GM21717 (cell line): Measurements from ENCODE around the gene FBH1.
A peak's percentile ranks its signal among the peaks of the same experiment; 100 is the strongest.
"Not testable (repeated sequence)": the region's sequence is repeated elsewhere in the genome, so short reads cannot be mapped to it uniquely, and the experiment has no call there.

Experiments used
- ATAC-seq: cut with Tn5 transposase; IDR thresholded peaks from one replicate; pipeline ENCODE4 v1.9.1; 2021; ENCODE audit warnings: mild to moderate bottlenecking, moderate library complexity; ENCODE audit not compliant: unreplicated experiment

Gene FBH1

DNA sequence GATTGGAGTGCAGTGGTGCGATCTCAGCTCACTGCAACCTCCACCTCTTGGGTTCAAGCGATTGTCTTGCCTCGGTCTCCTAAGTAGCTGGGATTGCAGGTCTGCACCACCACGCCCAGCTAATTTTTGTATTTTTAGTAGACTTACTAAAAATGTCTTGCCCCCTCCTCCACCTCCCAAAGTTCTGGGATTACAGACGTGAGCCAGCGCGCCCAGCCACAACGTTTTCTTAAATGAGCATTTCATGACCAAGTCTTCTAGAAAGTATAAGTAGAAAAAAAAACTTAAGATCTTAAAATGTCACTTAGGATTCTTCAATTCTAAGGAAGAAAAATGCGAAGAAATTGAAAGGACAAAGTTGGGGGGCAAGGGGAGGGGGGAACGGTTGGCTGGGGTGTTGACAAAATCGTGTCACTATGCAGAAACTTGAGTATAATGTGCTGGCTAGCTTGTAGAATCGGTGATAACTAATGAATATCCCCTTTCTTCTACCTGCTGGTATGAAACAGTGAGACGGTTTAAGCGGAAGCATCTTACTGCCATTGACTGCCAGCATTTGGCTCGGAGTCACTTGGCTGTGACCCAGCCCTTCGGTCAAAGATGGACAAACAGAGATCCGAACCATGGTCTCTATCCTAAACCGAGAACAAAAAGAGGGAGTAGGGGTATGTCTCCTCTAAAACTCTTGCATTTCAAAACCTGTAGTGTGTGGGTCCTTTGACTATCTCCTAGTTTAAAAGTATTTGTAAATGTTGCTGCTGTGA, 12.7 kb downstream of the FBH1 start:
- ATAC-seq = no peak

DNA sequence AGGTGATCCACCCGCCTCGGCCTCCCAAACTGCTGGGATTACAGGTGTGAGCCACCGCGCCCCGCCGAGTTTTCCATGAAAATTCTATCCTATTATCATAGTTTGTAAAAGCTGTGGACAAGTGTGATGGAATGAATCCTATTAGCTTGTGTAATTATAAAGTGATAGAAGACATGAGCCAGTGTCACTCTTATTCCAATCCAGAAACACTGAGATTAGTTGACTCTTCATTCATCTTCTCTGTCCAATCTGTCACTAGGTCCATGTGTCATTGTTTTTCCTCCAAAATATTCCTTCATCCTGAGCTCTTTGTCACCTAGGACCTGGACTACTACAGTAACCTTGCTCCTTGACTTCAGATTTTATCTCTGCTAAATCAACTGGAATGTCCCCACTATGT, 13.5 kb downstream of the FBH1 start:
- no peak for ATAC-seq

DNA sequence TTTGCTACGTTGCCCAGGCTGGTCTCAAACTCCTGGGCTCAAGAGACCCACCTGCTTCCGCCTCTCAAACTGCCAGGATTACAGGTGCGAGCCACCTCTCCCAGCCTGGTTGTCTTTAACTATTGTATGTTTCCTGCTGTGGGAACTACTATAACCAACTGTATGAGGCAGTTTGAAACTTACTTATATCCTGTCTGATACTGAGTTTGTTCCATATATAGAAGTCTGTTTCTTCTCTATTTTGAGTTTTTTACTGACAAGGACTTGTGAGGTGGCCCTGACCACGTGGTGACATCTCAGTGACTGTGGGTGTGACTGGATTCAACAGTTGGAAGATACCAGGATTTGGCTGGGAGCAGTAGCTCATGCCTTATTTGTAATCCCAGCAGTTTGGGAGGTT, 14.2 kb downstream of the FBH1 start:
- peak; percentile 93 for ATAC-seq

DNA sequence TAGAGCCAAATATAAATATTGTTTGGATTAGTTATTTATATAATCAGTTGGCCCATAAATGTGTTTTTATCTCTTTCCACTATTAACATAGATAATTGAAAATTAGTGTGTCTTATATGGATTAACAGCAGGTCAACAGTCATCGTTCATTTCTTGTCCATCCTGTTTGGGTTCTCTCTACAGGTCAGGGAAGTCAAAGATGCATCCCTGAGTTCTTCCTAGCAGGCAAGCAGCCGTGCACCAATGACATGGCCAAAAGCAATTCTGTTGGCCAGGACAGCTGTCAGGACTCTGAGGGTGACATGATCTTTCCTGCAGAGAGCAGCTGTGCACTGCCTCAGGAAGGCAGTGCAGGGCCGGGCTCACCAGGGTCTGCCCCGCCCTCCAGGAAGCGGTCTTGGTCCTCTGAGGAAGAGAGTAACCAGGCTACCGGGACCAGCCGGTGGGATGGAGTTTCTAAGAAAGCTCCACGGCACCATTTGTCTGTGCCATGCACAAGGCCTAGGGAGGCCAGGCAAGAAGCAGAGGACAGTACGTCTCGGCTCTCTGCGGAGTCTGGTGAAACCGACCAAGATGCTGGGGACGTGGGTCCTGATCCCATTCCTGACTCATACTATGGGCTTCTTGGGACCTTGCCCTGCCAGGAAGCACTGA, 15.9 kb downstream of the FBH1 start:
- no peak for ATAC-seq

DNA sequence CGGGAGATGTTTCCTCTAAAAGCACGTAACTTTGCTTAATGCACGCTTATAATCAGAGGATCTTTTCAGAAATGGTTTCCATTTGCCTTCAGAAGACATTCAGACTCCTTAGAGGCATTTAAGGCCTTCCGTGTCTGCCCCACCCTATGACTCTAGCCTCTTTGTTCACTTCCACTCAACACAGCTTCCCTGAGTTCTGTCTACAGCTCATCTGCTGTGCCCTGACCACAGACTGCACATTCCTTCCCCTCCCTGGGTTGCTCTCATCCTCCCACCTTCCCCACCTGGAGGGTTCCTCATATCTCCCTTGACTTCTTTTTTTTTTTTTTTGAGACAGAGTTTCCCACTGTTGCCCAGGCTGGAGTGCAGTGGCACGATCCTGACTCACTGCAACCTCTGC, 16.6 kb downstream of the FBH1 start:
- no peak for ATAC-seq

DNA sequence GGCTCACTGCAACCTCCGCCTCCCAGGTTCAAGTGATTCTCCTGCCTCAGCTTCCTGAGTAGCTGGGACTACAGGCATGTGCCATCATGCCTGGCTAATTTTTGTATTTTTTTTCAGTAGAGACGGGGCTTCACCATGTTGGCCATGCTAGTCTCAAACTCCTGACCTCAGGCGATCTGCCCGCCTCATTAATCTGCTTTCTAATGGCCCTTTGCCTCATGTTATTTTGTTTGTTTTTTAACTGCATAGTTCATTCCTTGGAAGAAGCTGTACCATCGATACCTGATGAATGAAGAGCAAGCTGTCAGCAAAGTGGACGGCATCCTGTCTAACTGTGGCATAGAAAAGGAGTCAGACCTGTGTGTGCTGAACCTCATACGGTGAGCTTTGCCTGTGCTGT, 18.6 kb downstream of the FBH1 start:
- not testable (repeated sequence) for ATAC-seq

DNA sequence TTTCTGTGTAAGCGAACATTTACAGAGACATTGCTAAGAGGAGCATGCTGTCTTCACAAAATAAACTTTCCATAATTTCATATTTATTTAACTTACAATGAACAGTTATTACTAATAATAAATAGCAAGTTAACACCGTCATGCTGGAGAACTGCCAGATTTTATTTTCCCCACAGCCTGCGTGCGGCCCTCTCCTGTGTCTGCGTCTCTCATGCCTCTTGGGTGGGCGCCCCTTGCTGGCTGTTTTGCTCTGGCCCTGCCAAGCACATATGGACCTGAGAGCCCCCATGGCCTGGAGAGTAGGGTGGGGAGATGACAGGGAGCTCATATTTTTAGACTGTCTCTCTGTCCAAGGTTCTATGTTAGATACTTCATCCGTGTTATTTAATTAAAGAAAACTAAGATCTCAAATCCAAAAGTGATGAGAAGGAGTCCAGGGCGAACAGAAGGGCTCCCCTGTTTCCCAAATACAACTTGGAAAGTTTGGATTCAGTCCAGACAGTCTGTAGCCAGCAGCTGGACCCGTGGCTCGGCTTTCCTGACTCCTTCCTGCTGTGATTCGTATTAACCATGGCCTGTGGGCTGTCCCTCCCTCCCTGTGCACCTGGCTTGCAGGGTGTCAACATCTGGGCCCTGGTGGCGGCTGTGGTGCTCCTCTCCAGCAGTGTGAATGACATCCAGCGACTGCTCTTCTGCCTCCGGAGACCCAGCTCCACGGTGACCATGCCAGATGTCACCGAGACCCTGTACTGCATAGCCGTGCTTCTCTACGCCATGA, 20.5 kb downstream of the FBH1 start:
- no peak for ATAC-seq

DNA sequence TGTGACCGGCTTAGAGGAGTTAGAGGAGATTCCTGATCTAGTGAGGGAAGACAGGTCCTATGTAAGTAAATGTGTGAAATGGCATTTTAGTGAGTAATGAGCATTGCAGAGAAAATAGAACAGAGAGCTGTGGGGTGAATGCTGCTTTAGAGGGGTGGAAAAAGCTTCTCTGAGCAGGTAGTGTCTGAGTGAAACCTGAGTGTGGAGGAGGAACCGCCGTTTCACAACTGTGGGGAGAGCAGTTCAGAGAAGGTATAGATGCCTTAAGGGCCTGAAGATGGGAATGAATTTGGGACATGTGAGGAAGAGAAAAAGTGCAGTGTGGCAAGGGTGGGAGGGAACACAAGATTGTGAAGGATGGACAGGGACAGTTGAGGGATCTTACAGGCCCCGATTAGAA, 21.6 kb downstream of the FBH1 start:
- ATAC-seq = no peak

DNA sequence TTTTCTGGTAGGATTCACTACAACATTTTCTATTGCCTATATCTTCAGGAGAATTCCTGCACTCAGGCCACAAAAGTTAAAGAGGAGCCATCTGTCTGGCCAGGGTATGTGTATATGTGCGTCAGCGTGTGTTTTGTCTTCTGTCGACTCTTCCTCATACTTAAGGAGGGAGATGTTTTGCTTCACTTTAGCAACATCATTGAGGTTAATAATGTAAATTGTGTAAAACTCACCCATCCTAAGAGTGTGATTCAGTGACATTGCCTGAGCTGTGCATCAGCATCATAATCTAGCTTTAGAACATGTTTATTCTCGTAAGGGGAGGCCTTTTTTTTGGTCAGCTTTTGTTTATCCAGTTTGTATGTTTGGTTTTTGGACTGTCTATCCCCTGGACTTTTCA, 23.7 kb downstream of the FBH1 start:
- no peak for ATAC-seq

DNA sequence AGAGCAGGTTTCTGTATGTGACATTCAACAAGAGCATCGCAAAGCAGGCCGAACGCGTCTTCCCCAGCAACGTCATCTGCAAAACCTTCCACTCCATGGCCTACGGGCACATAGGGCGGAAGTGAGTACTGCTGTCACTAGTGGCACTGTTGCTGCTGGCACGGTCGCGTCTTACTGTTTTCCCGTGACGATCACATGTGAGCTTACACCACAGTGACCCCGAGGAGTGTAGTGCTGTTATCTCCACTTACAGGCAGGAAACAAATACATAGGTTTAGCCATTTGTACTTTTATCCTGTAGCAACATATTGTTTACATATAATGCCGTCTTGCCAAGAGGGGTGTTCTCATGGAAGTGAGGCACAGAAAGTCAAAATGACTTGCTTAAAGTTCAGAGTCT, 25.4 kb downstream of the FBH1 start:
- ATAC-seq = no peak

DNA sequence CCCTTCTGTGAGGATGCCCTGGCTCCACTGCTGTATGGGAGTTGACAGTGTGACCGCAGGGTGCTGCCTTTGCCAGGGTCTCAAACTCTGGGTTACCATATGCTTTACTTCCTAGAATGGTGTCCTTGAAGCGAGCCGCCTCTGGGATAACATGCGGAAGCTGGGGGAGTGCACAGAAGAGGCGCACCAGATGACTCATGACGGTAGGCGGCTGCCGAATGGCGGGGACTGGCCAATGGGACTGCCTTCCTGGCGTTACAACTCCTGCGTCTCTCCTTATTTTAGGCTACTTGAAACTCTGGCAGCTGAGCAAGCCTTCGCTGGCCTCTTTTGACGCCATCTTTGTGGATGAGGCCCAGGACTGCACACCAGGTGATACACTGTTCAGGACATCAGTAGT, 27.3 kb downstream of the FBH1 start:
- ATAC-seq = no peak

DNA sequence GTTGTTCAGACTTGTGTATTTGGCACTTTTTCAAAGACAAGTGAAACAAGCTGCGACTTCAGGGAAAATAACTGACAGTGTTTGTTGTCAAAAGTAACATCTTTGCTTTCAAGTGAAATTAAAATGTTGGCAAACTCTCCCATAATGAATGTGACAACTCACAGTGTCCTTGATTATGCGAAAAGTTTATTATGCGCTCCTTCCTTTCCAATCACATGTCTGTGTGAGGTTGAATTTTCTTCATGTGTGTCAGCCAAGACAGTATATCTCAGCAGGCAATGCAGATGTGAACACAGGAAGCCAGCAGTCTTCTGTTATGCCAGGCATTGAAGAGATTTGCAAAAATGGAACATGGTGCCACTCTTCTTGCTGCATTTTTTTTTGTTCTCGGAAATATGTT, 28.7 kb downstream of the FBH1 start:
- ATAC-seq = no peak

DNA sequence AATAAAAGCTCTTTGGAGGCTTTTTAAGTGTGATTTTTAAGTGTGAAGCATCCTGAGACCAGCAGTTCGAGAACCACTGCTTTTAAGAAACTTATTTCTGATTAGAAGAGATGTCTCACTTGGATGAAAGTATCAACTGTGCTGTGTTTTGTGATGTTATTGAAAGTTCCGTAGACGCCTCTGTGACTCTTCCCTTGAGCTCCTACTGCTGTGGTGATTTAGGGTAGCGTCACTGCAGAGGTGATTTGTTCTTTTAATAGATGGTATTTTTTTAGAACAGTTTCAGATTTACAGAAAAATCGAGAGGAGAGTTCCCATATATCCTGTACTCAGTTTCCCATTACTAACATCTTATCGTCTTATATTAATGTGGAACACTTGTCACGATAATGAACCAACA, 29.5 kb downstream of the FBH1 start:
- no peak for ATAC-seq

DNA sequence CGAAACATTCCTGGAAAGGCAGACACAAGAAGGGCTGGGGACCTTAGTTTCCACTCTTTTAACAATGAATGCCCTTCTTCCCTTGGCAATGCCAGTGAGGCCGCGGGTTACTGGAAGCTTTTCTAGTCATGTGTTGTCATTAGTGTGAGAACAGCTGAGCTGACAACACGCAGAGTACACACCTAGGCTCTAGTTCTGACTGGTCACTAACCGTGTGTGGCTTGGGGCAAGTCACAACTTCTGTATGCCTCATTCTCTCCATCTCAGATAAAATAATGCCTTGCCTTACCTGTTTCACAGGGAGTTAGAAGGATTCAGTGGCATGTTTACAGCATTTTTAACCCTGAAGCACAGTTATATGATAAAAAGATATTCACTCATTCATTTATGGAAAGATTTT, 31.7 kb downstream of the FBH1 start:
- ATAC-seq = no peak

DNA sequence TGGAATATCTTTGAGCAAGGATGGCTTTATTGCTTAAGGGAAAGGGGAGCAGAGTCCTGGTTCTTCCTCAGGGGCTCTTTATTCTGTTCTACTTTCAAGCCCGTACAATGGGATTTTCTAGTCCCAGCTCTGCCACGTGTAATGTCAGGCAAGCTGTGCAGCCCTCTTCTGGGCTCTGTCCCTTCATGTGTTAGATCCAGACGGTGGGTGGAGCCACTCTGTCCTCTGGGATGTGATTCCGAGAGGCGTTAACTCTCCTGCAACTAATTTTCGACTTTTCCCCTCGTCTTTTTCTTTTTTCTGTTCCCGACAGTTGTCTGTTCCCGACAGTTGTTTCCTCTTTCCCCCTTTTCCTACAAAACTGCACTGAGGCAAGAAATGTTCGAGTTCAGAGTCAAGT, 34.8 kb downstream of the FBH1 start:
- no peak for ATAC-seq

DNA sequence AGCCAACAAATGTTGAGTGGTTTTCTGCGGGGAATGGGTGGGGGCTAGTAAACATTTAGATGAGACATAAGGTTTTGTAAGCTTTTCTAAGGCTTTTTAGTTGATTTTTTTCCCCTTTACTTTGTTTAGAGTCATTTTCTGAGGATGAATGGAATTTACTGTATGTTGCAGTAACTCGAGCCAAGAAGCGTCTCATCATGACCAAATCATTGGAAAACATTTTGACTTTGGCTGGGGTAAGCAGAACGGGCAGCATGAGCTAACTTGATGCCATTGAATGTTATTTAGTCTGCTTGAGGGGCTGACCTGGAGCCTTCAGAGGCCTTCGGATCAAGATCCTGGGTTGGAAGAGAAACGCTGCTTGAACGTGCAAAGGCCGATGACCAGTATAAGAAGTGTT, 37.3 kb downstream of the FBH1 start:
- ATAC-seq = no peak

DNA sequence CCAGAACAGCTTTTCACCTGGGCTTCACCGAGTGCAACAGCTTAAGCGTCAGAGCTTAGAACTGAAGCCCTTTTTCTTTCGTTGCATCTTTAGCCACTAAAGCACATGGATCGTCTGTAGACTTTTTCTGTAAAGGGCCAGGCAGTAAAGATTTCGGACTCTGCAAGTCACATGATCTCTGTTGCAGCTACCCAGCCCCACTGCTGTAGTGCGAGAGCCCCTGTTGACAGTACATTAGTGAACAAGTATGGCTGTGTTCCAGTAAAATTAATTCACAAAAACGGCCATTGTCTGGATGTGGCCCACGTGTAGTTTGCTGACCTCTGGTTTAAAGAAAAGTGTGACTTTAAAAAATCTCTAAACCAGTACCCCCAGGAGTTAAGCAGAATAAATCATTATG, 39.4 kb downstream of the FBH1 start:
- ATAC-seq = no peak

DNA sequence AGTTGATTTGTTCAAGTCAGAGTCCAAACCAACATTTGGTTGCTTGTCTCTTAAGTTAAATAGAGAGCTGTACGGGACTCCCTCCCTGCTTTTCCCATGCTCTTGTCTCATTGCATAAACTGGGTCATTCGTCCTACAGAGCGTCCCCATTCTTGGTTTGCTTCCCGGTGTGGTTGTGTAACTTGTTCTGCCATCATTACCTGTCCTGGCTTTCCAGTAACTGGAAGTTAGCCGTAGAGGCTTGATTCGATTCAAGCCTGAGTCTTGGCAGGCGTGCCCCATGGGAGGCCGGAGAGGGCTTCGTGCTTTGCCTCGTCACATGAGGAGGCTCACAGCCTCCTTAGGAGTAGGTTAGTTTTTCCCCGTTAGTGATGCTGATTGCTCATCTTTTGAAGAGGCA, 40.2 kb downstream of the FBH1 start:
- no peak for ATAC-seq

DNA sequence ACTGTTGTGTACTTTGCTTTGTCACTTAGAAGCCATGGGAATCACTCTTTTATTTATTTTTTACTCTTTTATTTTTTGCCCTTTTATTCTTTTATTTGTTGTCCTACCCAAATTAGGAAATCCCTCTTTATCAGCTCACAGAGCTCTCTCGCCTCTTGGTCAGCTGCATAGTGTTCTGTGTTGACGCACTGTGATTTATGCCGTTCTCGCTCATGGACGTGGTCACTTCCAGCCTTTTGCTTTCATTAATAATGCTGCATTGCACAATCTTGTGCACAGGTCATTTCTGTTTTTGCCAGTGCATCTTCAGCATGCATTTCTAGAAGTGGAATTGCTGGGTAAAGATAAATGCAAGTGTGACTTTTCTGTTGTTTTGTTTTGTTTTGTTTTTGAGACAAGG, 42.3 kb downstream of the FBH1 start:
- no peak for ATAC-seq

DNA sequence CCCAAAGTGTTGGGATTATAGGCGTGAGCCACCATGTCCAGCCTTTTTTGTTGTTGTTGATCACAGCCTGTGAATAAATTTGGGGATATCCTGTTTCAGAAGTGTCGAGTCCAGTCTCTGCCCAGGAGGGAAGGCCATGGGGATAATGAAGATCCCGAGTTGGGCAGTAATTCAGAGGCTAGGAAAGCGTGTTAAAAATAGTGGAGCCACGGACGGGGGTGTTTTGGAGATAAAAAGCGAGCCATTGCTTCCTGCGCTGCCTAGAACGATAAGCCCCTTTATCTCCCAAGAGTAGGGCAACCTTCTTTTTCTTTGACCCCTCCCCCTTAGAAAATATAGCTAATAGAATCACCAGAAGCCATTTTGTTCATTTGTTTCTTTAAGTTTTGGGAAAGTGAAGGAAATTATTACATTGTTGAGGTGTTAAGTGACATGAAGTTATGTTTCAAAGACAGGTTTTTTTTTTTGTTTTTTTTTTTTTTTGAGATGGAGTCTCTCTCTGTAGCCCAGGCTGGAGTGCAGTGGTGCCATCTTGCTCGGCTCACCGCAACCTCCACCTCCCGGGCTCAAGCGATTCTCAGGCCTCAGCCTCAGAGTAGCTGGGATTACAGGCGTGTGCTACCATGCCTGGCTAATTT, 44.0 kb downstream of the FBH1 start:
- ATAC-seq = no peak

DNA sequence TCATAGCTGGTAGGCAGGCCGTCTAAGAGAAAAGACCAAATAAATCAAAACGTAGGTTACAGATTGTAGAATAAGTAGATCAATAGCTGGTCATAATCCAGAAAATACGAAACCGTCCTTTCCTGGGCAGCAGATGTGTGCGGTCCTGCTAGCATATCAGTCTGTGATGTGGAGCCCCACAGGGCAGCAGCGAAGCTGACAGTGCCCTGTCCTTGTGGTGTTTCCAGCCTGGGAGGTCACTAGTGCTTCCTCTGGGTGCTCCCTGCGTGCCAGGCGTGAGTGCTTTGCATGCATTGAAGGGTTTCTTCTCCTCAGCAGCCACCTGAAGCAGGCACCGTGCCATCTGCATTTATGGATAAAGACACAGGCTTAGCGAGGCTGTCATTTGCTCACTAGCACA, 45.6 kb downstream of the FBH1 start:
- ATAC-seq = no peak

DNA sequence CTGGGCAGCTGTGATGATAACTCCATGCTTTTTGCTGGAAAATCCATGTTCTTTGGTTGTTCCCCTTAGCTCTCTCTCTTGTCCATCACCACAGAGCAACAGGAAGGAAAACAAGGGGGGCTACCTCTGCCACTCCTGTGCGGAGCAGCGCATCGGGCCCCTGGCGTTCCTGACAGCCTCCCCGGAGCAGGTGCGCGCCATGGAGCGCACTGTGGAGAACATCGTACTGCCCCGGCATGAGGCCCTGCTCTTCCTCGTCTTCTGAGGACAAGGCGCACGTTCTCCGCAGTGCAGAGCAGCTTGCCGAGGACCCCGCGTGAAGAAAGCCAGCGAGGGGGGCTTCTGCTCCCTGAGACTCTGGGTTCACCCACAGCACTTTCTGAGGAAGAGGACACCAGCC, 47.0 kb downstream of the FBH1 start:
- ATAC-seq = no peak
